ENCODE results near the gene HPS3.
"Not testable (repeated sequence)": the region's sequence is repeated elsewhere in the genome, so short reads cannot be mapped to it uniquely, and the experiment has no call there.

HPS3 gene

GRCh38 chr3:149217347-149217746 is 87.9 kb downstream of the HPS3 start:
- no peaks in the 10 kb centered on the region for H3K79me2 ChIP-seq
- H3K4me1 ChIP-seq = no peaks in the 10 kb centered on the region
- no peak overlapping the region for H3K9ac ChIP-seq
- H3K4me2 ChIP-seq (ENCODE audit: low read length) = no peak overlapping the region
- H3K36me3 ChIP-seq (ENCODE audit: control insufficient read depth, insufficient read depth, low read length) = no peaks in the 10 kb centered on the region
- no peak overlapping the region for H2AFZ ChIP-seq
- H3K9me3 ChIP-seq (ENCODE audit: control insufficient read depth, low read length) = no peaks in the 10 kb centered on the region
- TF ChIP-seq CTCF (IDR thresholded peaks at IDR 0.05) = no peak
- H3K4me3 ChIP-seq (ENCODE audit: low read depth, low read length) = no peak overlapping the region
- H3K27me3 ChIP-seq (ENCODE audit: control insufficient read depth, insufficient read depth, low read length) = no peaks in the 10 kb centered on the region
- H3K27ac ChIP-seq = no peak overlapping the region

GRCh38 chr3:149219380-149220121 is 90.1 kb downstream of the HPS3 start:
- not testable (repeated sequence) for H3K9ac ChIP-seq; H3K36me3 ChIP-seq (ENCODE audit: control insufficient read depth, insufficient read depth, low read length); H3K27ac ChIP-seq; H3K4me1 ChIP-seq; H3K79me2 ChIP-seq; H2AFZ ChIP-seq; H3K27me3 ChIP-seq (ENCODE audit: control insufficient read depth, insufficient read depth, low read length); H3K9me3 ChIP-seq (ENCODE audit: control insufficient read depth, low read length); H3K4me2 ChIP-seq (ENCODE audit: low read length); H3K4me3 ChIP-seq (ENCODE audit: low read depth, low read length)

DNA sequence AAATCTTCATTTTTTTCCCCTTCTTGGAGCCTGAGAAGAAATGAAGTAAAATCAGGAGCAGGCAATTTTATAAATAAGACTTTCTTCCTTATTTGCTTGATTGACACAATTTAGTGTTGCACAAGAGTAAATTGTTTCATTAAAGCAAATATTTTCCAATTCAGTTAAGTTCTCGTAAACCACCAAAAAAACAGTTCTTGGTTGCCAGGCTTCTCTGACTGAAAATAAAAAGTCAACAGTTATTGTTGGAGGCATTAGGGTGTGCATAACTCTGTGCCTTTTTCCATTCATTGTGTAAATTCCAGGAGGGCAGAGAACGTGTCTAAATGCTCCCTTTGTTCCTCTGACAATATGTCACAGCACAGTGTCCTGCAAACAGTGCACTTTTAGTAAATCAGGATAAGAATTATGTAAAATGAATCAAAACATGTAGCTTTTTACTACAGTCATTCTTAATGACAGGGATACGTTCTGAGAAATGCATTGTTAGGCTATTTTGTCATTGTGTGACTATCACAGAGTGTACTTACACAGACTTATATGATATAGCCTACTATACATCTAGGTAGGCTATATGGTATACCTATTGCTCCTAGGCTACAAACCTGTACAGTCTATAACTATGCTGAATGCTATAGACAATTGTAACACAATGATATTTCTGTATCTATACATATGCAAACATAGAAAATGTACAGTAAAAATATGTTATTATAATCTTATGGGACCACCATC is 92.5 kb downstream of the HPS3 start, which contains the start of gene CP:
CP (minus strand) TSS at position 47 of the 735 bp plus-strand sequence; CDS start at position 10, 37 bp downstream.
- Histone ChIP-seq H3K79me2 (no peaks in the 10 kb centered on the region), H3K9ac (no peak within 1 kb of the TSS), H3K27ac (no peak within 1 kb of the TSS), H3K27me3 (ENCODE audit: control insufficient read depth, insufficient read depth, low read length) (no peaks in the 10 kb centered on the region), H2AFZ (no peak within 1 kb of the TSS), H3K36me3 (ENCODE audit: control insufficient read depth, insufficient read depth, low read length) (no peaks in the 10 kb centered on the region), H3K4me3 (ENCODE audit: low read depth, low read length) (no peak within 1 kb of the TSS), H3K9me3 (ENCODE audit: control insufficient read depth, low read length) (no peaks in the 10 kb centered on the region), H3K4me1 (no peaks in the 10 kb centered on the region), H3K4me2 (ENCODE audit: low read length) (no peak within 1 kb of the TSS)
- no peak for TF ChIP-seq CTCF (IDR thresholded peaks at IDR 0.05)

Measured in parathyroid adenoma (tissue), 2 donors.